Erythroblast (primary cell): Measurements from ENCODE around the gene SHMT2.
A peak's percentile ranks its signal among the peaks of the same experiment; 100 is the strongest.

Experiments
- GATA1 ChIP-seq: IDR thresholded peaks from 2 replicates; pipeline ENCODE4 v1.6.1; 2011; ENCODE audit warnings: low read depth, mild to moderate bottlenecking, control low read depth, low read length, moderate library complexity
- POLR2A ChIP-seq: IDR thresholded peaks from 2 replicates; pipeline ENCODE4 v1.6.1; 2011; ENCODE audit warnings: mild to moderate bottlenecking, low read length

DNA sequence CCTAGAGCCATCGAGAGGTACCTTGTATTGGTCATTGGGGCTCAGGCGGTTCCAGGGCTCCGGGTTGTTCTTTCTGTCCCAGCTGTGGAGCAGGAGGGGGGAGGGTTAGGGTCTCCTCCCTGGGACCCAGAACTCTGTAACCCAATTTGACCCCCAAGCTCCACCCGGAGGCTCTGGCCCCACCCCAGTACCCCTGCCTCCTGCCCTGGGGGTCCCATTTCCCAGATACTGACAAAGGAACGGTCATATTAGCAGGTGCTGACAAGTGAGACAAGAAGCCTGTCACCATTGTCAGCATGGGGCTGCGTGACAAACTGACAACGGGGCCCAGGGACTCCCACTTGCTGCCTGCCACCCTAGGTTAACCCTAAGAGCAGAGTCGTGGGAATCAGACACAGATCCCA is 6.2 kb downstream of the SHMT2 start:
- TF ChIP-seq POLR2A = peak; percentile 15
- TF ChIP-seq GATA1 = no peak
